IMR-90 (cell line): ENCODE results near the gene CNTN5. TPM values are rescaled to one million over a fixed set of nuclear protein-coding genes. Genes with fewer than 3 reads are reported as not detected.

Experiments
- ATAC-seq: fragments of 200-7000 bp; cut with Tn5 transposase; 2 replicates; pipeline ENCODE4 v1.9.1; 2020; ENCODE audit warnings: low read depth, mild to moderate bottlenecking, moderate library complexity
- BruUV-seq: library from RNA; stranded (reverse); fragments of 400-500 nt; replicated peaks from 2 replicates; lab custom pipeline; 2021; lab: Mats Ljungman, UMichigan
- CTCF ChIA-PET: fragments of 300-600 bp; formaldehyde crosslinking; extraction: SDS; loops from one replicate; lab custom pipeline; 2021; ENCODE audit warnings: antibody characterized with exemption; lab: Yijun Ruan, JAX
- POLR2A ChIA-PET: fragments of 300-600 bp; sonication (Branson Sonifier 250); formaldehyde crosslinking; loops from one replicate; lab custom pipeline; 2022; ENCODE audit warnings: antibody characterized with exemption; ENCODE audit not compliant: unreplicated experiment; lab: Charles Lee
- DNase-seq: peaks from one replicate; pipeline ENCODE4 v3.0.0; 2013
- H2AFZ ChIP-seq: replicated peaks from 2 replicates; pipeline ENCODE3; 2013; ENCODE audit warnings: low read length, mild to moderate bottlenecking; ENCODE audit not compliant: poor library complexity
- H2AK5ac ChIP-seq: 2 replicates; pipeline ENCODE4 v1.6.1; 2013; ENCODE audit warnings: low read depth, low read length, inconsistent platforms
- H2AK9ac ChIP-seq: replicated peaks from 2 replicates; pipeline ENCODE3; 2013; ENCODE audit warnings: mild to moderate bottlenecking, low read depth, low read length, moderate library complexity; ENCODE audit not compliant: poor library complexity
- H2BK120ac ChIP-seq: 2 replicates; pipeline ENCODE4 v1.6.1; 2013; ENCODE audit warnings: low read depth, low read length, inconsistent platforms
- H2BK15ac ChIP-seq: 3 replicates; pipeline ENCODE4 v1.6.1; 2013; ENCODE audit warnings: low read depth, low read length, inconsistent platforms
- H2BK20ac ChIP-seq: 2 replicates; pipeline ENCODE4 v1.6.1; 2013; ENCODE audit warnings: low read depth, mild to moderate bottlenecking, inconsistent platforms, low read length, moderate library complexity
- H2BK5ac ChIP-seq: 2 replicates; pipeline ENCODE4 v1.6.1; 2013; ENCODE audit warnings: mild to moderate bottlenecking, low read depth, low read length, inconsistent platforms; ENCODE audit not compliant: poor library complexity, severe bottlenecking
- H3K14ac ChIP-seq: replicated peaks from 2 replicates; pipeline ENCODE4 v1.6.1; 2013; ENCODE audit warnings: low read depth, low read length, inconsistent platforms
- H3K18ac ChIP-seq: 2 replicates; pipeline ENCODE4 v1.6.1; 2013; ENCODE audit warnings: low read depth, low read length, control low read depth
- H3K23ac ChIP-seq: 2 replicates; pipeline ENCODE4 v1.6.1; 2013; ENCODE audit warnings: low read depth, low read length, inconsistent platforms
- H3K27ac ChIP-seq: 2 replicates; pipeline ENCODE4 v1.5.1; 2013; ENCODE audit warnings: mild to moderate bottlenecking, control low read depth, low read length; ENCODE audit not compliant: insufficient read depth
- H3K27me3 ChIP-seq: 2 replicates; pipeline ENCODE4 v1.6.1; 2013; ENCODE audit warnings: low read length; ENCODE audit not compliant: control insufficient read depth, insufficient read depth
- H3K36me3 ChIP-seq: 2 replicates; pipeline ENCODE4 v1.6.1; 2013; ENCODE audit warnings: low read length, mixed read lengths; ENCODE audit not compliant: control insufficient read depth, insufficient read depth
- H3K4ac ChIP-seq: 2 replicates; pipeline ENCODE4 v1.6.1; 2013; ENCODE audit warnings: low read depth, low read length, inconsistent platforms
- H3K4me1 ChIP-seq: 2 replicates; pipeline ENCODE4 v1.6.1; 2013; ENCODE audit warnings: low read length, mixed read lengths; ENCODE audit not compliant: control insufficient read depth, insufficient read depth
- H3K4me2 ChIP-seq: 2 replicates; pipeline ENCODE4 v1.6.1; 2013; ENCODE audit warnings: low read depth, mild to moderate bottlenecking, control low read depth, low read length, moderate library complexity
- H3K4me3 ChIP-seq: 2 replicates; pipeline ENCODE4 v1.5.1; 2013; ENCODE audit warnings: low read depth, mild to moderate bottlenecking, control low read depth, low read length, moderate library complexity; ENCODE audit not compliant: insufficient read depth
- H3K56ac ChIP-seq: 2 replicates; pipeline ENCODE4 v1.6.1; 2013; ENCODE audit warnings: low read length, inconsistent platforms; ENCODE audit not compliant: insufficient read depth; ENCODE audit errors: extremely low read depth
- H3K79me1 ChIP-seq, 2 experiments: 2 replicates each; pipeline ENCODE4 v1.6.1; 2013; ENCODE audit warnings: low read length in 2 of 2, inconsistent platforms in 1 of 2, low read depth in 1 of 2
- H3K9ac ChIP-seq: 2 replicates; pipeline ENCODE4 v1.6.1; 2013; ENCODE audit warnings: low read depth, low read length, control low read depth
- H3K9me1 ChIP-seq: 2 replicates; pipeline ENCODE4 v1.6.1; 2013; ENCODE audit warnings: low read length, inconsistent platforms; ENCODE audit not compliant: insufficient read depth
- H3K9me3 ChIP-seq: 2 replicates; pipeline ENCODE4 v1.6.1; 2013; ENCODE audit warnings: low read length; ENCODE audit not compliant: control insufficient read depth, insufficient read depth
- H4K20me1 ChIP-seq: 2 replicates; pipeline ENCODE4 v1.6.1; 2013; ENCODE audit warnings: low read length, inconsistent platforms; ENCODE audit not compliant: insufficient read depth
- H4K5ac ChIP-seq: 2 replicates; pipeline ENCODE4 v1.6.1; 2013; ENCODE audit warnings: mild to moderate bottlenecking, low read depth, low read length, control low read depth
- H4K8ac ChIP-seq, 2 experiments: 2 replicates each; pipeline ENCODE4 v1.6.1; 2013; ENCODE audit warnings: low read depth in 2 of 2, low read length in 2 of 2, control low read depth in 1 of 2, inconsistent platforms in 1 of 2
- H4K91ac ChIP-seq: 2 replicates; pipeline ENCODE4 v1.6.1; 2013; ENCODE audit warnings: low read depth, low read length, inconsistent platforms; ENCODE audit not compliant: insufficient read depth
- BHLHE40 ChIP-seq: fragments of 150-350 bp; IDR thresholded peaks from 2 replicates; pipeline ENCODE4 v1.6.1; 2016; ENCODE audit warnings: mild to moderate bottlenecking, low read depth, low read length
- MAZ ChIP-seq: IDR thresholded peaks from 2 replicates; pipeline ENCODE4 v1.6.1; 2012; ENCODE audit warnings: low read depth, mild to moderate bottlenecking, low read length, improper control_type of control experiment, moderate library complexity, borderline replicate concordance
- MXI1 ChIP-seq: IDR thresholded peaks from 2 replicates; pipeline ENCODE4 v1.6.1; 2012; ENCODE audit warnings: low read depth, mild to moderate bottlenecking, low read length, moderate library complexity, borderline replicate concordance
- POLR2A ChIP-seq: IDR thresholded peaks from 2 replicates; pipeline ENCODE4 v1.6.1; 2012; ENCODE audit warnings: mild to moderate bottlenecking, low read depth, low read length
- WGBS, 2 experiments: methylation state at CpG; one replicate each; pipeline versions ENCODE4 v1.1.5 to v1.1.7; 2013; ENCODE audit warnings: missing lambda C conversion rate in 2 of 2; ENCODE audit not compliant: insufficient read length in 1 of 2; ENCODE audit errors: extremely low coverage in 2 of 2; 5-methylcytosine and 5-hydroxymethylcytosine counted together
- dilution Hi-C: fragments of 300-500 bp; cut with HindIII; formaldehyde crosslinking; loops from one replicate; pipeline ENCODE4 v1.14.3; 2018; ENCODE audit warnings: low sequenced_read_pairs; ENCODE audit not compliant: unreplicated experiment
- in situ Hi-C: fragments of 300-500 bp; cut with MboI; formaldehyde crosslinking; loops from 3 replicates; pipeline ENCODE4 v1.14.3; 2019; ENCODE audit warnings: low sequenced_read_pairs, inconsistent platforms, mixed read lengths
- intact Hi-C: fragments of 100-400 bp; cut with micrococcal nuclease; formaldehyde crosslinking; loops from 2 replicates; pipeline ENCODE4 v1.10.0; 2022
- polyA plus RNA-seq, 3 experiments: library from polyadenylated mRNA; depleted of rRNA; stranded (reverse); fragments of >200 nt; gene quantifications; 2 replicates each; pipeline ENCODE4 v1.2.3, GENCODE V29; 2012; ENCODE audit warnings: low replicate concordance in 1 of 3
- total RNA-seq: library from RNA; depleted of rRNA; stranded (reverse); fragments of >200 nt; gene quantifications from 2 replicates; pipeline ENCODE4 v1.2.3, GENCODE V29; 2012

Gene CNTN5
- total and polyA plus RNA-seq, 2 of the 4 experiments (the other 2 are of a cell fraction) = not detected

DNA sequence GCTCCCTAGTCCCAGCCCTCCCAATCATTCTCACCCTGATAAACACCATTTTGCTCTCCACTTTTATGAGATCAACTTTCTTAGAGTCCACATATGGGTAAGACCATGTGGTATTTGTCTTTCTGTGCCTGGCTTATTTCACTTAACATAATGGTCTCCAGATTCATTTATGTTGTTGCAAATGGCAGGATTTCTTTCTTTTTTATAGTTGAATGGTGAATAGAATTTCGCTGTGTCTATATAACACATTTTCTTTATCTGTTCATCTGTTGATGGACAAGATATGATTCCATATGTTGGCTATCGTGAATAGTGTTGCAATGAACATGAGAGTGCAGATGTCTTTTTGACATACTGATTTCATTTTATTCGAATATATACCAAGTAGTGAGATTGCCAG is 1298.9 kb downstream of the CNTN5 start:
- Histone ChIP-seq H4K8ac (no peak overlapping the region), H3K4me1 (no peaks in the 10 kb centered on the region), H3K23ac (no peak overlapping the region), H4K5ac (no peak overlapping the region), H3K14ac (no peak overlapping the region), H4K91ac (no peak overlapping the region), H2BK15ac (no peak overlapping the region), H3K79me1 (no peaks in the 10 kb centered on the region), H3K4ac (no peak overlapping the region), H2AK5ac (no peak overlapping the region), H3K36me3 (no peaks in the 10 kb centered on the region), H3K9ac (no peak overlapping the region), H2BK20ac (no peak overlapping the region), H3K27ac (no peak overlapping the region), H2AK9ac (no peak overlapping the region), H3K4me3 (no peak overlapping the region), H3K4me2 (no peak overlapping the region), H3K9me1 (no peaks in the 10 kb centered on the region), H2AFZ (no peak overlapping the region), H3K27me3 (no peaks in the 10 kb centered on the region), H3K9me3 (no peaks in the 10 kb centered on the region), H2BK120ac (no peak overlapping the region), H3K18ac (no peak overlapping the region), H3K56ac (no peak overlapping the region), H4K20me1 (no peaks in the 10 kb centered on the region), H2BK5ac (no peak overlapping the region)
- DNase-seq (no peak), ATAC-seq (no peak)
- POLR2A ChIA-PET = interaction anchor here (0.6 kb wide), 1 partner anchor 164 kb away, joined by 5 read pairs; no protein-coding TSS in a partner anchor
- WGBS, 2 experiments = no CpG with 5 or more reads among the region's 3 CpGs
- intact Hi-C loops = no loop called here
- dilution Hi-C loops = no loop called here
- BruUV-seq = no TSS peak
- CTCF ChIA-PET = no interaction called here
- TF ChIP-seq MAZ (no peak), MXI1 (no peak), POLR2A (no peak), BHLHE40 (no peak)
- in situ Hi-C loops = no loop called here
